ENCODE results near the gene MSH2.

DNA sequence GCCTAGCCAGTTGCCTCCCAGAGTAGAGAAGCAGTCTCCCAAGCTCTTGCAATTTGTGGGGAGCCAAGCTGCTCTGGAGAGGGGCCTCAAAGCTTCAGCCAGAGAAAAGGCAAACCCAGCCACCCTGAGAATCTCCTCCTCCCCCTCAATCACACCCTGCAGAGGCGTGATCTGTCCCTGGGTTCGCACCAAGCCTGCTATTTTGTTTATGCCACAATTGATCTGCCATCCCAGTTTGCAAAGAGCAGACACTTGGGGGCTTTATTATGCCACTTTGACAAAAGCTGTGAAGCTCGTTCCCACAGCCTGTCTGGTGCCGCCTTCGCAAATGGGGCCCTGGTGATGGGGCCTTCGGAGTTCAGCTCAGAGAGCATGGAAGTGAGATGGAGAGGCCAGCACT is 125.5 kb downstream of the MSH2 start:
- TF ChIP-seq, protein P1, sequence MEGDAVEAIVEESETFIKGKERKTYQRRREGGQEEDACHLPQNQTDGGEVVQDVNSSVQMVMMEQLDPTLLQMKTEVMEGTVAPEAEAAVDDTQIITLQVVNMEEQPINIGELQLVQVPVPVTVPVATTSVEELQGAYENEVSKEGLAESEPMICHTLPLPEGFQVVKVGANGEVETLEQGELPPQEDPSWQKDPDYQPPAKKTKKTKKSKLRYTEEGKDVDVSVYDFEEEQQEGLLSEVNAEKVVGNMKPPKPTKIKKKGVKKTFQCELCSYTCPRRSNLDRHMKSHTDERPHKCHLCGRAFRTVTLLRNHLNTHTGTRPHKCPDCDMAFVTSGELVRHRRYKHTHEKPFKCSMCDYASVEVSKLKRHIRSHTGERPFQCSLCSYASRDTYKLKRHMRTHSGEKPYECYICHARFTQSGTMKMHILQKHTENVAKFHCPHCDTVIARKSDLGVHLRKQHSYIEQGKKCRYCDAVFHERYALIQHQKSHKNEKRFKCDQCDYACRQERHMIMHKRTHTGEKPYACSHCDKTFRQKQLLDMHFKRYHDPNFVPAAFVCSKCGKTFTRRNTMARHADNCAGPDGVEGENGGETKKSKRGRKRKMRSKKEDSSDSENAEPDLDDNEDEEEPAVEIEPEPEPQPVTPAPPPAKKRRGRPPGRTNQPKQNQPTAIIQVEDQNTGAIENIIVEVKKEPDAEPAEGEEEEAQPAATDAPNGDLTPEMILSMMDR (IDR thresholded peaks at IDR 0.05), result no peak
- no peak for TF ChIP-seq EP300 (IDR thresholded peaks at IDR 0.05)
- no peak for TF ChIP-seq POLR2A (IDR thresholded peaks at IDR 0.05)
- TF ChIP-seq POLR2AphosphoS5 (IDR thresholded peaks at IDR 0.05), result no peak
